Esophagus squamous epithelium (tissue), 4 donors: Measurements from ENCODE around the gene GRIK3.

Source experiments
- CTCF ChIP-seq, 6 experiments: fragments of 450-650 bp in 4 of 6; fragments of 200-600 bp in 2 of 6; sonication (generic) in 2 of 6; IDR thresholded peaks; one replicate each; pipeline ENCODE4 v1.5.1; 2016 to 2019; ENCODE audit warnings: antibody characterized with exemption in 6 of 6, mild to moderate bottlenecking in 4 of 6, moderate library complexity in 4 of 6
- POLR2A ChIP-seq, 4 donors: fragments of 450-650 bp; IDR thresholded peaks; one replicate each; pipeline ENCODE4 v1.6.1; 2017; ENCODE audit warnings: antibody characterized with exemption in 4 of 4, mild to moderate bottlenecking in 4 of 4, moderate library complexity in 3 of 4

DNA sequence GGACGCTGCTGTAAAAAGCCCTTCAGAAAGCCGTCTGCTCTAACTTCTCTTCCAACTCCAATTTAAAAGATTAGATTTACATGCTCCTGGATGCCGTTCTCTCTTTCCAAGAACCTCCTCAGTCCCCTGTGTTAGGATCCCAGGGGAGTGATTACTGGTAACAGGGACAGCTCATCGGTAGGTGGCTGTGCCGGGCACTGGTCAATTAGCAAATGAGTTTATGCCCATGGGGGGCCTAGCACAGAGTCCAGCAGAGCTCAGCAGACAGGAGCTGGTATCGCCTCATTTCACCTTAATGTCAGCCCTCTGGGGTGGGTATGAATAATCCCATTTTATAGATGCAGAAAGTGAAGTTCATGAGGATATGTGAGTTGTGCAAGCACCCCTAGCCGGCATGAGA, 191.9 kb downstream of the GRIK3 start:
- no peak for TF ChIP-seq CTCF (IDR thresholded peaks at IDR 0.05)
- TF ChIP-seq POLR2A (IDR thresholded peaks at IDR 0.05), result no peak
